GM12878 (cell line): ENCODE data around the gene FAM216A. TPM values are rescaled to one million over a fixed set of nuclear protein-coding genes. Genes with fewer than 3 reads are reported as not detected.
A peak's percentile ranks its signal among the peaks of the same experiment; 100 is the strongest.

Source experiments
- ATAC-seq: fragments of 200-7000 bp; cut with Tn5 transposase; 3 replicates; pipeline ENCODE4 v1.9.1; 2020; ENCODE audit warnings: mild to moderate bottlenecking, moderate library complexity
- BruUV-seq: library from RNA; stranded (reverse); fragments of 400-500 nt; replicated peaks from 2 replicates; lab custom pipeline; 2021; lab: Mats Ljungman, UMichigan
- CTCF ChIA-PET: fragments of 300-600 bp; sonication (Branson Sonifier 250); formaldehyde crosslinking; extraction: SDS; loops from one replicate; lab custom pipeline; 2021; ENCODE audit warnings: inconsistent platforms; lab: Yijun Ruan, JAX
- POLR2A ChIA-PET: fragments of 350-600 bp; formaldehyde crosslinking; extraction: SDS; loops from one replicate; lab custom pipeline; 2021; ENCODE audit warnings: inconsistent platforms; lab: Charles Lee
- RAD21 ChIA-PET: fragments of 300-600 bp; sonication (Branson Sonifier 250); formaldehyde crosslinking; loops from one replicate; lab custom pipeline; 2023; ENCODE audit warnings: antibody characterized with exemption; ENCODE audit not compliant: unreplicated experiment; lab: Charles Lee
- SMC1A ChIA-PET: fragments of 300-600 bp; sonication (Branson Sonifier 250); formaldehyde crosslinking; loops from one replicate; lab custom pipeline; 2023; ENCODE audit not compliant: unreplicated experiment, uncharacterized antibody; lab: Charles Lee
- DNase-seq: peaks from one replicate; pipeline ENCODE4 v3.0.0-alpha.2; 2011; ENCODE audit warnings: low read depth, low spot score
- FAIRE-seq: peaks from 3 replicates; lab custom pipeline; 2011; peaks lifted over from hg19 to GRCh38; lab: Jason Lieb, UNC
- H2AFZ ChIP-seq: 2 replicates; pipeline ENCODE4 v1.6.0; 2011; ENCODE audit warnings: low read depth, low read length, control low read depth; ENCODE audit not compliant: control insufficient read depth
- H3K27ac ChIP-seq: 2 replicates; pipeline ENCODE4 v1.5.1; 2011; ENCODE audit warnings: control low read depth; ENCODE audit not compliant: control insufficient read depth, insufficient read depth
- H3K27me3 ChIP-seq, 2 experiments: replicated peaks in 1 of 2; 2 replicates each; pipeline versions ENCODE4 v1.6.0 to v1.6.1; 2011; ENCODE audit warnings: low read length in 1 of 2; ENCODE audit not compliant: control insufficient read depth in 2 of 2, insufficient read depth in 2 of 2
- H3K36me3 ChIP-seq, 2 experiments: 2 replicates each; pipeline ENCODE4 v1.5.1; 2011; ENCODE audit warnings: low read length in 1 of 2; ENCODE audit not compliant: control insufficient read depth in 2 of 2, insufficient read depth in 2 of 2
- H3K4me1 ChIP-seq: 2 replicates; pipeline ENCODE4 v1.6.1; 2011; ENCODE audit warnings: mild to moderate bottlenecking, low read length, moderate library complexity, mixed read lengths; ENCODE audit not compliant: control insufficient read depth, insufficient read depth
- H3K4me2 ChIP-seq: 2 replicates; pipeline ENCODE4 v1.6.0; 2011; ENCODE audit warnings: control low read depth; ENCODE audit not compliant: control insufficient read depth, insufficient read depth
- H3K4me3 ChIP-seq: fragments of 200-600 bp; sonication (generic); 2 replicates; pipeline ENCODE4 v1.5.1; 2016
- H3K79me2 ChIP-seq: 2 replicates; pipeline ENCODE4 v1.6.0; 2011; ENCODE audit warnings: low read length; ENCODE audit not compliant: control insufficient read depth, insufficient read depth
- H3K9ac ChIP-seq: 2 replicates; pipeline ENCODE4 v1.8.0; 2011; ENCODE audit warnings: low read length, control low read depth, mixed read lengths; ENCODE audit not compliant: control insufficient read depth, insufficient read depth
- H3K9me3 ChIP-seq: replicated peaks from 3 replicates; pipeline ENCODE4 v1.5.1; 2011; ENCODE audit warnings: mild to moderate bottlenecking, low read length; ENCODE audit not compliant: control insufficient read depth, insufficient read depth
- H4K20me1 ChIP-seq: 2 replicates; pipeline ENCODE4 v1.6.0; 2011; ENCODE audit not compliant: control insufficient read depth, insufficient read depth
- CEBPZ ChIP-seq: fragments of 150-350 bp; IDR thresholded peaks from 2 replicates; pipeline ENCODE4 v1.6.1; 2016; ENCODE audit warnings: low read depth, low read length
- E2F8 ChIP-seq: fragments of 450-650 bp; IDR thresholded peaks from 2 replicates; pipeline ENCODE4 v1.6.1; 2018; ENCODE audit warnings: mild to moderate bottlenecking, low read depth, moderate library complexity; ENCODE audit not compliant: partially characterized antibody
- KAT2A ChIP-seq: conservative IDR thresholded peaks from 2 replicates; pipeline ENCODE4 v1.6.1; 2011; ENCODE audit warnings: low read depth, low read length; ENCODE audit not compliant: control insufficient read depth
- MXI1 ChIP-seq: fragments of 150-350 bp; IDR thresholded peaks from 2 replicates; pipeline ENCODE4 v1.6.1; 2011; ENCODE audit warnings: low read depth, mild to moderate bottlenecking, inconsistent platforms, low read length, improper control_type of control experiment
- NFIC ChIP-seq: IDR thresholded peaks from 2 replicates; pipeline ENCODE4 v1.6.1; 2012; ENCODE audit warnings: low read depth, mild to moderate bottlenecking, inconsistent platforms, low read length, moderate library complexity
- NR2F1 ChIP-seq: fragments of 450-650 bp; conservative IDR thresholded peaks from 2 replicates; pipeline ENCODE4 v1.6.1; 2017; ENCODE audit warnings: mild to moderate bottlenecking
- NRF1 ChIP-seq: conservative IDR thresholded peaks from 2 replicates; pipeline ENCODE4 v1.6.1; 2011; ENCODE audit warnings: mild to moderate bottlenecking, low read depth, low read length, improper control_type of control experiment
- PAX8 ChIP-seq: fragments of 450-650 bp; IDR thresholded peaks from 2 replicates; pipeline ENCODE4 v1.6.1; 2017; ENCODE audit warnings: mild to moderate bottlenecking, moderate library complexity
- PKNOX1 ChIP-seq: fragments of 450-650 bp; IDR thresholded peaks from 2 replicates; pipeline ENCODE4 v1.6.1; 2016; ENCODE audit warnings: mild to moderate bottlenecking
- POLR2AphosphoS2 ChIP-seq: IDR thresholded peaks from 2 replicates; pipeline ENCODE4 v1.6.1; 2011; ENCODE audit warnings: low read depth, mild to moderate bottlenecking, low read length, improper control_type of control experiment, moderate library complexity
- RELA ChIP-seq: fragments of 450-650 bp; IDR thresholded peaks from 2 replicates; pipeline ENCODE4 v1.8.0; 2014; ENCODE audit warnings: borderline replicate concordance; ENCODE audit not compliant: partially characterized antibody
- SMAD5 ChIP-seq: IDR thresholded peaks from 2 replicates; pipeline ENCODE4 v1.6.1; 2016; ENCODE audit warnings: antibody characterized with exemption, low read depth
- SREBF2 ChIP-seq: IDR thresholded peaks from 2 replicates; pipeline ENCODE4 v1.6.1; 2012; ENCODE audit warnings: mild to moderate bottlenecking, low read length
- TCF12 ChIP-seq: IDR thresholded peaks from 2 replicates; pipeline ENCODE4 v1.6.1; 2011; ENCODE audit warnings: low read depth, mild to moderate bottlenecking, low read length
- WRNIP1 ChIP-seq: IDR thresholded peaks from 2 replicates; pipeline ENCODE4 v1.6.1; 2011; ENCODE audit warnings: low read depth, low read length, improper control_type of control experiment, borderline replicate concordance
- ZNF217 ChIP-seq: fragments of 450-650 bp; IDR thresholded peaks from 2 replicates; pipeline ENCODE4 v1.6.1; 2017; ENCODE audit warnings: antibody characterized with exemption, mild to moderate bottlenecking
- ZSCAN29 ChIP-seq: fragments of 450-650 bp; IDR thresholded peaks from 2 replicates; pipeline ENCODE4 v1.6.1; 2017; ENCODE audit warnings: mild to moderate bottlenecking, moderate library complexity
- WGBS: methylation state at CpG from one replicate; pipeline ENCODE4 v1.1.6; 2016; ENCODE audit warnings: low lambda C conversion rate; ENCODE audit not compliant: insufficient replicate concordance, insufficient coverage; ENCODE audit errors: missing lambda C conversion rate; 5-methylcytosine and 5-hydroxymethylcytosine counted together
- in situ Hi-C: fragments of 300-500 bp; cut with MboI; formaldehyde crosslinking; loops from 9 replicates; pipeline ENCODE4 v1.14.3; 2018; ENCODE audit warnings: mixed read lengths
- intact Hi-C: fragments of 100-400 bp; cut with micrococcal nuclease; formaldehyde crosslinking; loops from one replicate; pipeline ENCODE4 v1.14.2; 2022; ENCODE audit not compliant: unreplicated experiment
- polyA plus RNA-seq, 11 experiments: library from polyadenylated mRNA; depleted of rRNA in 4 of 11; unstranded in 6 of 11; stranded (reverse) in 5 of 11; fragments of >200 nt; fragmentation: Nextera tagmentation in 4 of 11; fragmentation: Illumina TruSeq in 1 of 11; extraction: Ambion mirVana in 4 of 11; extraction: Trizol in 1 of 11; gene quantifications; 1 replicate in 1 of 11; 2 replicates in 10 of 11; pipeline versions ENCODE4 v1.2.1 to v1.2.3, GENCODE V29; 2011 to 2016; ENCODE audit warnings: inconsistent platforms in 2 of 11, missing spikeins in 2 of 11, low read depth in 1 of 11
- total RNA-seq, 4 experiments: library from RNA; depleted of rRNA in 3 of 4; stranded (reverse); fragments of >200 nt in 3 of 4; fragmentation: Illumina TruSeq in 1 of 4; extraction: Trizol in 1 of 4; gene quantifications; 2 replicates each; pipeline versions ENCODE4 v1.2.1 to v1.2.3, GENCODE V29; 2013 to 2021

The FAM216A gene
- total and polyA plus RNA-seq, 10 of the 15 experiments (the other 5 are each of a cell fraction or from before 2014, with no cell fraction given): 15.0 to 48.3 (median 35.0) TPM

- H3K9ac ChIP-seq: peak overlapping the region; percentile 24; the same call in 1 of the 2 replicates
- peak overlapping the region; percentile 18 for H3K4me3 ChIP-seq
- H3K4me2 ChIP-seq: peak overlapping the region; percentile 62
- ChIA-PET POLR2A (interaction anchor here (0.5 to 10.4 kb wide), 14 partner anchors 9 to 155 kb away, joined by 3 to 122 read pairs (median 5); partner anchors contain the start of genes ARPC3 and TCTN1), RAD21 (interaction anchor here (0.6 to 7.3 kb wide), 24 partner anchors 9 to 134 kb away, joined by 3 to 109 read pairs (median 4); partner anchors contain the start of genes ARPC3, FAM216A and GPN3), SMC1A (interaction anchor here (0.8 to 18.4 kb wide), 18 partner anchors 11 to 366 kb away, joined by 3 to 308 read pairs (median 4); no protein-coding TSS in a partner anchor), CTCF (interaction anchor here (0.6 to 5.4 kb wide), 15 partner anchors 9 to 427 kb away, joined by 3 to 52 read pairs (median 4); partner anchors contain the start of genes ARPC3, FAM216A and GPN3)
- peak; percentile 90 for ATAC-seq
- peak; percentile 84 for FAIRE-seq
- peaks cover 40% of the 10 kb centered on the region for H3K79me2 ChIP-seq
- H3K27ac ChIP-seq: peak overlapping the region; percentile 80
- peak; percentile 96 for DNase-seq
- WGBS: 0% methylated on average over 2 of the region's 2 CpGs
- peaks cover 2 to 15% of the 10 kb centered on the region in 2 experiments; a peak in 3 of 4 replicates for H3K36me3 ChIP-seq
- no TSS peak for BruUV-seq
- no peaks in the 10 kb centered on the region for H3K9me3 ChIP-seq
- intact Hi-C loops: loop anchor here (2.0 to 10.0 kb wide), 2 partner anchors 51 to 353 kb away; partner anchors contain the start of gene PPTC7
- peaks cover 71% of the 10 kb centered on the region for H3K4me1 ChIP-seq
- H3K27me3 ChIP-seq: no peaks in the 10 kb centered on the region
- no peak overlapping the region for H2AFZ ChIP-seq
- no peaks in the 10 kb centered on the region for H4K20me1 ChIP-seq
- in situ Hi-C loops: no loop called here
- peak; percentile 77 for TF ChIP-seq PKNOX1
- TF ChIP-seq WRNIP1: no peak
- TF ChIP-seq CEBPZ: no peak
- no peak for TF ChIP-seq E2F8
- TF ChIP-seq TCF12: no peak
- TF ChIP-seq NFIC: peak; percentile 94
- TF ChIP-seq NR2F1: peak; percentile 90
- no peak for TF ChIP-seq KAT2A
- peak; percentile 66 for TF ChIP-seq RELA
- peak; percentile 63 for TF ChIP-seq MXI1
- TF ChIP-seq NRF1: no peak
- peak; percentile 96 for TF ChIP-seq ZNF217
- no peak for TF ChIP-seq SREBF2
- TF ChIP-seq SMAD5: peak; percentile 27; the same call in 1 of the 2 replicates
- 0 out of 2 replicates have a peak, but pooled peaks have one; percentile 43 for TF ChIP-seq ZSCAN29
- TF ChIP-seq PAX8: no peak
- no peak for TF ChIP-seq POLR2AphosphoS2
Measured at GRCh38 chr12:110531741-110532333, 63.2 kb downstream of the FAM216A start.
